NCI-H446 (cell line): ENCODE measurements around the gene EIF2A.

Experiments used
- DNase-seq, 2 experiments: peaks; one replicate each; lab custom pipeline; 2025; lab: John Stamatoyannopoulos, UW

EIF2A gene

DNA sequence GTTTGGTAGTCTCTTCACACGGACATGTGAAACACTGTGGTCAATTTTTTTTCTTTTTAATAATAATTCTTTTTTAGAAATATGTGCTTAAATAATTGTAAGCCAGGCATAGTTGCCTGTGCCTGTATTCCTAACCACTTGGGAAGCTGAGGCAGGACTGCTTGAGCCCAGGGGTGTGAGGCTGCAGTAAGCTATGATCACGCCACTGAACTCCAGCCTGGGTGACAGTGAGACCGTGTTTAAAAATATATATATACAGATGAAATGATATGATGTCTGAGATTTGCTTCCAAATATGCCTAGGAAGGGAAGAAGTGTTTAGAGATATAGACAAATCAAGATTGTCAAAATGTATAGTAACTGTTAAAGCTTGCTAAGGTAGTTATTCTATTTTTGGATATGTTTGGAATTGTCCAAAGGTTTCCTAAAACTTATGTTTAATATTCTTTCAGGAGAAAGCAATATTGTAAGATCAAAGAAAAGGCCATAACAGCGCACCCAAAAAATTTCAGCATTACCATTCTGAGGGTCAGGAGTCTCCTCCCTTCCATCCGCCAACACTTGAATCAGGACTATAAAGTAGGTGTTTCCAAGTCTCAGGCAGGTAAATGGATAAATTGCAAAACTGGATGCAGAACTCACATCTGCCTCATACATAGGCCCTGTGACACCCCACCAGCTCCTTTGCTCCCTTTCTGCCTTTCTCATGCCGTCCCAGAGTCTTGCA, 56.0 kb downstream of the EIF2A start:
- DNase-seq, result no peak

DNA sequence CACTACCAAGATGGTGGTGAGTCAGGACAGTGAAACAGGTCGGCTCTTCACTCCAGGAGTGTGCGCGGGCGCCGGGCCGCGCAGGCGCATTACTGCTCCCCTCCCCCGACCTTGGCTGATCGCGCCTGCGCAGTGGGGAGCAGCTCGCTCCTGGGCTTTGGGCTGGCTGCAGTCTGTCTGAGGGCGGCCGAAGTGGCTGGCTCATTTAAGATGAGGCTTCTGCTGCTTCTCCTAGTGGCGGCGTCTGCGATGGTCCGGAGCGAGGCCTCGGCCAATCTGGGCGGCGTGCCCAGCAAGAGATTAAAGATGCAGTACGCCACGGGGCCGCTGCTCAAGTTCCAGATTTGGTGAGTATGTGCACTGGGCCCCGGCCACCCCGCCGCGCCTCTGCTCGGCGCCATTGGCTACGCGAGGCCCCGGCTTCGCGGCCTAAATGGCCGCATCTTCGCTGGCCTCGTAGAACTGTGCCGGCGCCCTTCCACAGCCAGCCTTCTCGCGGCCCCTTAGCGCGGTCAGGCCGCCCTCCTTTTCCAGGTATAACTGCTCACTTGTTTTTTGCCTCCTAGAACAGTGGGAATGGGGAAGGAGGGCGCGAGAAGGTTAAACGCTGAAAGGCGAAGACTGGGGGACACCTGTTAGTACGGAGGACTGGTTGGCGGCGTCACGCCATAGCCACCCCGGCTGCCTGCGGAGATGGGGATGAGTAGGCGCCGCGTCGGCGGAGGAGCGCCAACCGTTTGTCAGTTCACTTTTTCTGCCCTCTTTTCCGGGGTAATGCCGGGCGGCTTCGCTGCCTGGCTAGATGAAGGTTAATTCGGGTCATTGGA, 56.8 kb downstream of the EIF2A start, which contains the start of gene SELENOT:
SELENOT (plus strand) TSS at position 169 of the 827 bp plus-strand sequence; CDS start at position 211, 42 bp downstream.
- DNase-seq, result peak; percentile 95 to 98

DNA sequence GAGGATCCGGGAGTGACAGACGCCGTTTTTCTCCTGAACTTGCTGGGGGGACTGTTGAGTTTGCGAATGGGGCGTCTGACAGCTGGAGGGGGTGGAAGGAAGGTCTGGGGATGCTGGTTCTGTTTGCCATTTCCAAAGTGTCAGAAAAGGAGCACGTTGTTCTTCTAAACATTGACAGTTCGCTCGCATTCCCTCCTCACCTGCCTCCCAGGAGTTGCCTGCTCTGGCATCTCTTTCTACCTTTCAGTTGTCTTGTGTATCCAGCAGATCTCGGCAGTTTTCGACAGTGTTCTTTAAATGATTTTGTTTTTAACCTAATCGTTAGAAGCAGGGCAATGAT, 57.4 kb downstream of the EIF2A start:
- DNase-seq, result no peak

DNA sequence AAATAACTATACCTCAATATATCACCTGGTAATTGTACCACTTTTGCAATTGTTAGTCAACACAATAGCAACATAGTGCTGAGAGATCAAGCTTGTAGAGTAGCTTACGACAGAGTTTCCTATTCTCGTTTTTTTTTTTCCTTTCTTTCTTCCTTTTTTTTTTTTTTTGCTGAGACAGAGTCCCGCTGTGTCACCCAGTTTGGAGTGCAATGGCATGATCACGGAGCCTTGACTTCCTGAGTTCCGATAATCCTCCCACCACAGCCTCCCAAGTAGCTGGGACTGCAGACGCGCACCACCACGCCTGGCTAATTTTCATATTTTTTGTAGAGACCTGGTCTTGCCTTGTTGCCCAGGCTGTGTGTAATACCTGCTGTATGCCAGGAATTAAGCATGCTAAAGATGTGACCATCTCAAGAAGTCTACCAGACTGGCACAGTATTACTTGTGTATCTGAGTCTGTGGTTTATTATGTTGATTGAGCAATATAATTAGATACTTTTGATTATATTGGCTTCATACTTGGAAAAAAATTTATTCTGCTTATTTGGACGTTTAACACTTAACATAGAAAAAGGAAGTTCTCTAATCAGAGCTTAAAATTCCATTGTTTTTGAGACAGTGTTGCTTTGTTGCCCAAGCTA, 59.5 kb downstream of the EIF2A start:
- no peak for DNase-seq

DNA sequence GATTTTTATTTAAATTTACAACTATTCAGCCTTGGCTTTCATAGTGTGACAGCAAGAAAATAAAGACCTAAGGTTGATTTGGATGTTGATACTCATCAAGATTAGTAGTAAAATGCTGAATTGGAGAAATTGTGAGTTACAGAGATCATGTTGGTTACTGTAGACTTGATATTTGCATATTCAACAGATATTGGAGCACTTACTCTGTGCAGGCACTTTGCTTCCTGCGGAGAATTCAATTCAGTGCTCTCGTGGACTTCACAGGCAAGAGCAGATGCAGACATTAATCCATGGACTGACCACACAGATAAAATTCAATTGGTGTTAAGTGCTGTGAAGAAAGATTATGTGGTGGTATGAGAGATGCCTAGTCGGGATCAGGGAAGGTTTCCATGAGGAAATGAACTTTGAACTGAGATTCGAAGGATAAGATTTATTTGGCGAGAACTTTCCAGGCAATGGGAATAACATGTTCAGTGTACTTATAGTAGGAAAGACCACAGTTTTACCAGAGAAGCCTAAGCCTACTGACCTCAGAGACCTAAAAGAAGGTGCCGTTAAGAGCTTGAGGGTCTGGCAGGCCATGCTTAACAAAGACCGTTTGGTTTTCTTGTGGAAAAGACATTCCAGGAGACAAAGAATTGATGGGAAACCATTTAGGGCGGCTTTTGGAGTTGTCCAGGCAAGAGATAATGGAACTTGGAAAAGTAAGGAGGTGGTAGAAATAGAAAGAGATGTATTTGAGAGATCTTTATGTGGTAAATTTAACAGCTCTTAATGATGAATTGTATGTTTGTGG, 60.9 kb downstream of the EIF2A start:
- DNase-seq, result no peak

DNA sequence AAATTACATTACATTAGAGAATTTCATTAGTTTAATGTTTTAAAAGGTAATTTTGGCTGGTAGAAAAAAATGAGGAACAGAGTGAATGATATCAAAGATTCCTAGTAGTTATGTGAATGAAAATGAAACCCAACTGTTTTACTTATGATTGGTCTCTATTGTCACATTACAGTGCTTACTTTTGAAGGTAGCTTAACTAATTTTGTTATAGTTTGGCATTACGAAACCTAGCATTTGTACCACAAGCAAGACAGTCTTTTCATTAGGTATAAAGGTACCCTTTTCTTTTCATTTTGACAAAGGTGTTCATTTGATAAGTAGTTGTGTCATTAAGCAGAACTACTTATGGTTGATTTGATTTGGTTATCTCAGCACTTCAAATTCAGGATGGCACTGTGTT, 63.4 kb downstream of the EIF2A start:
- no peak for DNase-seq

DNA sequence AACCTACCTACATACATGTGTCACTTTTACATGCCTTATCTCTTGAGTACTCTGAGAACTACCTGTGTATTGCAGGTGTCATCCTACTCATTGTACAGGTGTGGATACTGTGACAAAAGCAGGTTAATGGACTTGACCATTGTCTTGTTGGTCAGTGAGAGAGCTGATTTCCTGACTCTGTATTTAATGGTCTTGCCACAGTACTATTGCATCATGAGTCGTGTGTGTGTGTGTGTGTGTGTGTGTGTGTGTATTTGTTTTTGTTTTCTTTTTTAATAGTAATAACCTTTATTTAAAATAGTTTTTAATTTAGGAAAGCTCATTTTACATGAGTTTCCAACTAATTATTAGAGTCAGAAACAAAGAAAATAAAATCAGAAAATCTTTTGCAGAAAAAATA, 64.2 kb downstream of the EIF2A start:
- DNase-seq, result no peak

DNA sequence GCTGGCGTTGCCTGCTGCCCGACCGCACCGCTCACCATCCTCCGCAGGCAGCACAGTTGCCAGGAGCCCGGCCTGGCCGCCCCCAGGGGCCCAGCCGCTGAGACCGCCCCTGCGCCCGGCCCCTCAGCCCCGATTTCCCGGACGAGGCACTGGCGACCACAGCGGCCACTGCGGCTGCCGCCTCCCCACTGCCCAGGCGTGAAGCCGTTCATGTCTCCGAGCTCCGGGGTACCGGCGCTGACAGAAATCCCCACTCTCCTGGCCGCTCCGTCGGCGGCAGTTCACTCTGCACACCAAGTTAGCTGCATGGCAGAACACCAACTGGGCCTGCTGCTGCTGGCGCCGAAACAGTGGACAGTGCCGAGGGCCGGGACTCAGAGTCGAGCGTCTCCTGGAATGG, 65.1 kb downstream of the EIF2A start:
- no peak for DNase-seq

DNA sequence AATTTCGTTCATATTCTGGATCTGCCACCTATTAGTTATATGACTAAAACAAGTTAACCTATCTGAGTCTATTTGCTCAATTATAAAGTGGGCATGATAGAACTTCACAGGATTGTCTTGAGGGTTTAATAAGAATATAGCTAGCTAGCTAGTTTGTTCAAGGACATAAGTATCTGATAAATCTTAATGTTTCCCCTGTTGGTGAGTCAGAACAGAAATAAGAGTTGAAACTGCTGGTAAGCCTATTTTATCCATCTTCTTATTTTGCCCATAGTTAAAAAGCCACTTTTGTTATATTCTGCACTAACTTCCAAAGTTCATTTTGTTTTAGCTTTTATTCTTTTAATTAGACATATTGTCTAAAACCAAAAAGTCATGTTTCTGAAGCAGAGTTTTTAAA, 65.9 kb downstream of the EIF2A start:
- no peak for DNase-seq

DNA sequence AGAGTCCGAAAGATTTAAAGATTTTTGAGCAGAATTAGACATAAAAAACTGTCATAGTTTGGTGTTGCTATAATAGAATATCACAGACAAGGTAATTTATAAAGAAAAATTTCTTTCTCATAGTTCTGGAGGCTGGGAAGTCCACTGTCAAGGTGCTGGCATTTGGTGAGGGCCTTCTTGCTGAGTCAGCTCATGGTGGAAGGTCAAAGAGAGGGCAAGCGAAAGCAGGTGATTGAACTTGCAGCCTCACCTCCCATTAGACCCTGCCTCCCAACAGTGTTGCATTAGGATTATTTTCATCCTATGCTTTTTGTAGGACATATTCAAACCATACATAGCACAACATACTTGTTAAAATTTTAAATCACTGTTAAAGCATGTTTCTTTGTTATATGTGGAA, 66.4 kb downstream of the EIF2A start:
- no peak for DNase-seq

DNA sequence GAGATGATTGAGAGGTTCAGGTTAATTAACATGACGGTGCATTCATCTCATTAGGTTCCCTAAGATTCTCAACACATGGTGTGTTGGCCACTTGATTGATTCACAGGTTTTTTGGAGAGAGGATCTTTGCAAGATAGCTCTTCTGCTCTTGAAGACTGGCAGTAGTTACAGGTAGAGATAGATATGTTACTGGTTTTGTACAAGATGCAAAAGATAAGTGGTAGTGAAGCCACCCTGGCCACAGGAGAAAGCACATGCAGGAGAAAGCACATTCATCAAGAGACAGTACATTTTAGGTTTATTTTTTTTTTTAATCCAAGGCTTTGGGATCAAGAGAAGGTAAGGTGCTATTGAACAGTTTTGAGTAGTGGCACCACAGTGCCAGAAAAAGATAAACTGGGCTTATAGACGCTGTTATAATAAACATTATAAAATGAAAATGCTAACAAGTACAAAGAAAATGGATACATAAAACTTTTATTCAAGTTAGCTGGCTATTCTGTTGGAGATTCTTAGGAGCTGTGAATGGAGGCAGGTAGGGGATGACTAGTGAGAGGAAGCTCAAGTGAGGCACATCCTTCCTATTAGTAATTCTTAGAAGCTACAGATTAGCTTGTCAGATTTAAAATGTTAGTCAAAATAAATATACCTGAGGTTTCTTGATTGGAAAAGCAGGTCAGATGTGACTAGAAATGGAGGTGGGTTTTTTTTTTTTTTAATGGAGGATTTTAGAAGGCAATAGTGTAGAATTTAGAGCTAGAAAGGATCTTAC, 67.3 kb downstream of the EIF2A start:
- DNase-seq, result no peak

DNA sequence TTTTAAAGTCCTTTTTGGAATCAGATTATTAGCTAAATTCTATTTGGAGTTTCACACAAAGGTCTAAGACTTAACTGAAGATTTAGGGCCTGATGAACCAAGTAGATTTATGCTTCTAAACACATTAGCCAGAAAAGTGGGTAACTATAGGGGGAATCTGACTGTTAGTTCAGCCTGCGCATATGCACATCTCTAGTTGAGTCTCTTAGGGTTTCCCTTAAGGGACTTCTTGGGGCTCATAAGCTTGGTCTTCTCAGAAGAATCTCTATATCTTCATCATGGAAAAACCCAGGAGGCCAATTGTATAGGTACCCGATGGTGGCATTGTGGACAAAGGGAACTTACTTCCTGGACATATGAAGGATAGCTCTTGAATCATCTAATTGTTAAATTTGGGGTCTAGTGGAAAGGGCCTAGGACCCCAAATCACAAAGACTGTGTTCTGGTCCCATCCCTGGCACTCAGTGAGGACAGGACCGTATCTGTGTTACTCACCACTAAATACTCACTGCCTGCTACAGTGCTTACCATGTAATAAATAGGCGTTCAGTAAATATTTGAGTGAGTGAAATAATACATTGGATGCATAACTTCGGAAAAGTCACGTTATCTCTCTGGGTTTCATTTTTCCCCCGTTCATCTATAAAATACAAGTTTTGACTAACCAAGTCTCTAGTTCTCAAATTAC, 73.6 kb downstream of the EIF2A start:
- no peak for DNase-seq

DNA sequence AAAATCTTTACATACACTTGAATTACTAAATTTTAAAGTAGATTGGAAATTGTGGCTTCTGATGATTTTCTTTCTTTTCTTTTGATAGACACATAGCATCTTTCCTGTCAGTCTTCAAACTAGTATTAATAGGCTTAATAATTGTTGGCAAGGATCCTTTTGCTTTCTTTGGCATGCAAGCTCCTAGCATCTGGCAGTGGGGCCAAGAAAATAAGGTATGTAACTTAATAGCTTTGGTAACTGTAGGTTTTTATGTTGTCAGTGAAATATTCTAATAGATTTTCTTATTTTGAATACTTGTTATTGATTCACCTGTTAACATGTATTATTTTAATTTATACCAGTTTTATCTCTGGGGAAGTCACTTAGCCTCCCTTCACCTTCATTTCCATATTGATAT, 76.4 kb downstream of the EIF2A start:
- DNase-seq, result peak in 1 of 2 experiments; percentile 58

DNA sequence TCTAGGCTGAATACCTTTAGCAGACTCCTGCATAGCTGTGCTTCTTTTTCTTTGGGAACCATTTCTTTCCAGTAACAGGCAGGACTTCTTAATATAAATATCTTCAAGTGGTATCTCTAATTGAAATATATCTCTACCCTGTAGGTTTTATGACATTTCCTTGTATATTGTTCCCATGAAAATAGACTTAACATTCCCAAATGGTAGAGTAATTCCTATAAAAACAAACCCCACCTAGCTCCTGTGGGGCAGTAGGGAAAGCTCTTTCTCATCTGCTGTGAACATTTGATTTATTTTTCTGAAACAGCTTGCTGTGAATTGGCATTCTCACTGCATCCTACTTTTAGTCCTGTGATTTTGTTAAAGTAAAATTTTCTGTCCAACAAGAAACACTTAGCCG, 77.4 kb downstream of the EIF2A start:
- no peak for DNase-seq

DNA sequence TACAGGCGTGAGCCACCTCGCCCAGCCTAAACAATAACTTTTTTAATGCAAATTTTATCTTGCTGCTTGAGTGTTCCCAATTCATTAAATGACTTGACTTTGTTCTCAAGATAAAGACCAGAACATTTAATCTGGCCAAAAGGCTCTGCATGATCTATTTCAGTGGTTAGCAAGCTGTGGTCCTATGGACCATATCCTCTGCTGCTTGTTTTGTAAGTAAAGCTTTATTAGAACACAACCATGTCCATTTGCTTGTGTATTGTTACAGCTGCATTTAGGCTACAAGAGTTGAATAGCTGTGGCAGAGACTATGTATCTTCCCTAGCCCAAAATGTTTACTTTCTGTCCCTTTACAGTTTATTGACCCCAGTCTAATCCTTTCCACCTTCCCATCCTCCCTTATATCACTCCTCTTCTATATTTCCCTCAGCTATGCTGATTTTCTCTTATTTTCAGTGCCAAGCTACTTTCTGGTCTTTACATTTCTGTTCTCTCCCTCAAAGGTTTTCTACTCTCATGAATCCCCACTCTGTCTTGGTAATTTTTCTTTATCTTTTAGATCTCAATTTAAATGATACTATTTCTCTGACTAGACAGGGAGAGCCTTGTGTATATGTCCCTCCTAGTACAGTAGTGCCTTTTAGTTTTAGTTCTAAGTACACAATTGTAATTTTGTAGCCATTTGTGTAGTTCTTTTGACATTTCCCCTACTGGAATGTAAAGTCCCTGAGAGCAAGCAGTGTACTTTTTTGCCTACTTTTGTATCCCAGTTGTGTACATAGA, 79.8 kb downstream of the EIF2A start:
- no peak for DNase-seq

DNA sequence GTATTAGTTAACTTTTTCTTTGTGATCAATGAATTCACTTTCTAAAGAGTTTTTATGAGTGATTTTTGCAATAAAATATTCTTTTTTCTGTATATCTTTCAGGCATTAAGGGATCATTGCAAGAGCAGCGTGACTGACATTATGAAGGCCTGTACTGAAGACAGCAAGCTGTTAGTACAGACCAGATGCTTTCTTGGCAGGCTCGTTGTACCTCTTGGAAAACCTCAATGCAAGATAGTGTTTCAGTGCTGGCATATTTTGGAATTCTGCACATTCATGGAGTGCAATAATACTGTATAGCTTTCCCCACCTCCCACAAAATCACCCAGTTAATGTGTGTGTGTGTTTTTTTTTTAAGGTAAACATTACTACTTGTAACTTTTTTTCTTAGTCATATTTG, 81.0 kb downstream of the EIF2A start:
- peak; percentile 34 to 79 for DNase-seq

DNA sequence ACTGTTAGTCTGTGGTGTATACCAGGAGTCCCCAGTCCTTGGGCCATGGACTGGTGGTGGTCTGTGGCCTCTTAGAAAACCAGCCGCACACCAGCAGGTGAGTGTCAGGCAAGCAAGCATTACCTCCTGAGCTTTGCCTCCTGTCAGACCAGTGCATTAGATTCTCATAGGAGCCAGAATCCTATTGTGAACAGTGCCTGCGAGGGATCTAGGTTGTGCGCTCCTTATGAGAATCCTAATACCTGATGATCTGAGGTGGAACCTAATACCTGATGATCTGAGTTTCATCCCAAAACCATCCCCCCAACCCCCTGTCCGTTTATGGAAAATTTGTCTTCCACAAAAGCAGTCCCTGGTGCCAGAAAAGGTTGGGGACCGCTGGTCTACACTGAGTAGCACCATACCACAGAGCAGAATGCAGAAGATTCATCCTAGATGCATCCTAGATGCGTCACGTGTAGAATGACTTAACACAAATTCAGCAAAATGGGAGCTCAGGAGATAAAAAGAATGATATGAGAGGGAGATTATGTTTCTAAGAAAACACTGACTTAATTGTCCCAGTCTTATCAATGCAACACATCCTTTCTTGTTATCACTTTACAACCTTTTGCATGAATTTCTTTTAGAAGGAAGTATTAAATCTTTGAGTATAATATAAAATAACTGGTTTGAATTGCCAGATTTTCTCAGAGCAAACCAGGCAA, 85.1 kb downstream of the EIF2A start:
- DNase-seq, result no peak

DNA sequence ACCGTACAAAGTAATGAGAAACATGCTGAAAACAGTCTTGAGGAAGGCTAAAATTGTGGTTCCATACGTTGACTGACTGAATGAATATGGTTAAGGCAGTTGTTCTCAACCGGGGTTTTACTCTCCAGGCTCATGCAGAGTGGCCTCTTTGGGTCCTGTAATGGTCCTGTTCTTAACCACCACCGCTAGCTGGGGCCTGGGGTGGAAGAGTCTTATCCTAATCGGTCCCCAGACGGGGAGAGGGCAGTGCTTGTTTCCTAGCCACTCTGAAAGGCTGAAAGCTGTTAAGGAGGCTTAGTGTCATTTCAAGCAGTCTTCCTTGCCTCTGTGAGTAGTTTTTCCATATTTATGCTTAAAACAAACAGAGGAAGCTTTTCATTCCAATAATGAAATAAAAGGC, 88.5 kb downstream of the EIF2A start:
- no peak for DNase-seq

DNA sequence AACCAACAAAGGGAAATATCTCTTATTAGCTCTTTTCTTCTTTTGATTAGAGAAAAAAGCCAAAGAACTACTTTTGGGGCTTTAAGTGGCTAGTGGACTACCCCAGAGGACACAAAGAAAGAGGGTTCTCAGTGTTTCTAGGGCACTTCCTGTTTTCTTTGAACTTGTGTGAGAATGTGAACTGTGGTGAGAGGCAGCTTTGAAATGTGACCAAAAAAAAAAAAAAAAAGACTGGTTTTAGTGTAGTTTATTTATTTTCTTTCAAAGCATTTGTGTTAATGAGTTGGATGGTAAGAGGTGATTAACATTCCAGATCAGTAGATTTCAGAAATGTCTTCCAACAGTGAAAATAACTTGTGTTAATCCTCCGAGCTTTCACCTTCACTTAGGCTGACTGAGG, 88.9 kb downstream of the EIF2A start:
- no peak for DNase-seq
